ENCODE measurements around the gene FAM3A.
"Not testable (repeated sequence)": the region's sequence is repeated elsewhere in the genome, so short reads cannot be mapped to it uniquely, and the experiment has no call there.

The FAM3A gene

GRCh38 chrX:154501423-154501822 is 14.6 kb downstream of the FAM3A start:
- not testable (repeated sequence) for FAIRE-seq

GRCh38 chrX:154496591-154497137 is 19.4 kb downstream of the FAM3A start:
- not testable (repeated sequence) for FAIRE-seq

- FAIRE-seq, result no peak
These were observed 20.5 kb downstream of the FAM3A start for GRCh38 chrX:154495472-154495922.

GRCh38 chrX:154494715-154495114 is 21.3 kb downstream of the FAM3A start:
- FAIRE-seq, result no peak

GRCh38 chrX:154490414-154491083 is 25.5 kb downstream of the FAM3A start, which contains the start of gene SLC10A3:
Gene SLC10A3, minus strand, starts transcription at chrX:154490629. Its CDS starts 1,689 bp downstream, at chrX:154488940.
- FAIRE-seq, result no peak

DNA sequence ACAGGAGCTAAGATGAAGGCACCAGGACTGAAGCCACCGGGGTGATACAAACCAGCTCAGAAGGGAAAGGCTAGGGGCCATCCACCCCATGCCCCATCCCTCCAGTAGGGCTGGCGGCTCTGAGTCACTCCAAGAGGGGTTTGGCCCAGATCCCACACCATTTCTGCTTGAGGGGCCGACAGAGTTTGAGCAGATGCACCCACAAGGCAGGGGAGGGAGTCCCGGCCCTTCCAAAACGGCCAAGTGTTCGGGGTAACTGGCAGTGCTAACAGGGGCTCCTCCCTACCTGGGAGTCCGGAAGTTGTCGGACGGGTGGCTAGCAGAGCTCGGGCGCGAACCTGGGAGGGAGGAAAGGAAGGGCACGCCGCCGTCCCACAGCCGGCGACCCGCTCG is 26.0 kb downstream of the FAM3A start:
- no peak for FAIRE-seq

DNA sequence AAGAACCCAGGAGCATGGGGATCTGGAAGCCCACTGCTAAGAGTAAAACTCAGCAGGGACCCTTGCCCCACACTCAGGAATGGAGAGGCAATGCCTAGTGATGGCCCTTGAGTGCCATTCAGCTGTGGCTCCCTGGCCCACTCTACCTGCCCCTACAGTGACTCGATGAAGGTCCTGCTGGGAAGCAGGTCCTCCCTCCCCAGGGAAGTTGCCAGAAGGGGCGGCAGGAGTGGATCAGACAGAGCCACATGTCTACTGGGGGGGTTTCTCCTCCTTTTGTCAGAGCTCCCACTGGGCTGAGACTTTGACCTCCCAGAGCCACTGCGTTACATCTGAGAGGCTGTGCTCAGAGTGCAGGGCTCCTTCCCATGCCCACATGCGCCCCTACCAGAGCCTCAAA is 26.9 kb downstream of the FAM3A start:
- no peak for FAIRE-seq

- FAIRE-seq, result no peak
These were observed 27.5 kb downstream of the FAM3A start for GRCh38 chrX:154488336-154489075.

DNA sequence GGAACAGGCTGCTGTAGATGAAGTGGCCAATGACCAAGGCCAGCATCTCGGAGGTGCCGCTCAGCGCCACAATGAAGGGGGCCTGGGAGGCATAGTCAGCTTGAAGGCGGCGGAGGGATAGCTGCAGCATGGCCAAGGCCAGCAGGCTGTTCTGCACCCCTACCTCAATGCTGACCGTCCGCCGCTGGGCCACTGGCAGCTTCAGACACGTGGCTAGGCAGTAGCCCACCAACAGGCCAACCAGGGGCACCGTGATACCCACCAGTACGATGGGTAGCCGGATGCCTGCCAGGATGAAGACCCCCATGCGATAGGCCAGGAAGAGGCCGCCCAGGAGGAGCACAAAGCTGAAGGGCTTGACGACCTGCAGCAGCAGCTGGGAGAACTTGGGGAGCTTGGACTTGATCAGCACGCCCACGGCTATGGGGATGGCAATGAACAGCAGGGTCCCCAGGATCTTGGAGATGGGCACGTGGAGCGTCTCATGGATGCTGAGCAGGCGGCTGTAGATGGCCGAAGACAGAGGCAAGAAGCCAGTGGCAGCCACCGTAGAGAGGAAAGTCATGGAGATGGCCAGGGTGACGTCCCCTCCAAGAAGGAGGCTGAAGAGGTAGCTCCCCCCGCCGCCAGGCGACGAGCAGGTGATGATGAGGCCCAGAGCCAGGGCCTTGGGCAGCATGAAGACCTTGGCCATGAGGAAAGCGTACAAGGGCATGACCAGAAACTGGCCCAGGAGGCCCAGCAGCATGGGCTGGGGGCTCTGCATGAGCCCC is 28.3 kb downstream of the FAM3A start:
- no peak for FAIRE-seq

GRCh38 chrX:154486396-154487207 is 29.4 kb downstream of the FAM3A start, which contains the start of gene UBL4A:
Gene UBL4A, minus strand, starts transcription at chrX:154486615. Its CDS starts 31 bp downstream, at chrX:154486584.
- no peak for FAIRE-seq

GRCh38 chrX:154486052-154486395 is 30.0 kb downstream of the FAM3A start:
- no peak for FAIRE-seq

DNA sequence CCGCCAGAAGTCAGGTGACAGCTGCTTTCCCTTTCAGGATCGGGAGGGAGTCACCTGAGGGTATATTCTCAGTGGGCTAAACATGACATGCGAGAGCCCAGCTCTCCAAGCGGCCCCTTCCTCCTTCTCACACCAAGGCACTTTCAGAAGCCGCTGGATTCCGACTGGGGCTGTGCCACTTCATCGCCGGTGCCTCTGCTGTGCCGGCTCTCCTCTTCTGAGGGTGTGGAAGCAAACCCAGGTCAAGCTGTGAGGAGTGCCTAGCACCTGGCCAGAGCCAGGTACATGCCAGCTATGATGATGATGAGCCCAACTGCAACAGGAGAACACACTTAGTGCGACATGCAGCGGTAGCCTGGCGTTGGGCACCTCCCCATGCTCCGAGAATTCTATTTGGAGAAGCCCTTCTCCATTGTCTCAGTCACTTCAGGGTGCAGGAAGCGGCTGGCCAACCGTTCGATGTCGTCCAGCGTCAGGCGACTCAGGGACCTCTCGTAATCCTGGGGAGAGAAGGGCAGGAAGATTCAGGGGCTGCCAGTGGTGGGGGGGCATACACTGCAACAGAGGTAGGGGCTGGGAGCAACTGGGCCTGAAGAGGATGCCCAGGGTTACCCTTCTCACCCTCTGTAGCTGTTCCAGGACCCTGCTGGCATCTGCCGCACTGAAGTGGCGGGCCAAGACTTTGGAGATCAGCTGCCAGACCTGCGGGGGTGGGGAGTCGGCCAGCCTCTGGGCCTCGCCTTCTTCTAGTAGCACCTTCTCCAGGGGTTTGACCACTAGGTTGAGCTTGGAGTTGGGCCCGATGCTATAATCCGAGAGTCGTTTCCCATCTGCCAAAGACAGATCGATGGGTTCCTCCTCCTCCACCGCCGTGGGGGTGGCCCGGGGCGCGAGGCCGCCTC is 30.6 kb downstream of the FAM3A start:
- no peak for FAIRE-seq

GRCh38 chrX:154484255-154485149 is 31.5 kb downstream of the FAM3A start:
- FAIRE-seq, result no peak

- FAIRE-seq, result no peak
These were observed 32.7 kb downstream of the FAM3A start for GRCh38 chrX:154483325-154483724.

GRCh38 chrX:154482786-154483185 is 33.2 kb downstream of the FAM3A start:
- no peak for FAIRE-seq

DNA sequence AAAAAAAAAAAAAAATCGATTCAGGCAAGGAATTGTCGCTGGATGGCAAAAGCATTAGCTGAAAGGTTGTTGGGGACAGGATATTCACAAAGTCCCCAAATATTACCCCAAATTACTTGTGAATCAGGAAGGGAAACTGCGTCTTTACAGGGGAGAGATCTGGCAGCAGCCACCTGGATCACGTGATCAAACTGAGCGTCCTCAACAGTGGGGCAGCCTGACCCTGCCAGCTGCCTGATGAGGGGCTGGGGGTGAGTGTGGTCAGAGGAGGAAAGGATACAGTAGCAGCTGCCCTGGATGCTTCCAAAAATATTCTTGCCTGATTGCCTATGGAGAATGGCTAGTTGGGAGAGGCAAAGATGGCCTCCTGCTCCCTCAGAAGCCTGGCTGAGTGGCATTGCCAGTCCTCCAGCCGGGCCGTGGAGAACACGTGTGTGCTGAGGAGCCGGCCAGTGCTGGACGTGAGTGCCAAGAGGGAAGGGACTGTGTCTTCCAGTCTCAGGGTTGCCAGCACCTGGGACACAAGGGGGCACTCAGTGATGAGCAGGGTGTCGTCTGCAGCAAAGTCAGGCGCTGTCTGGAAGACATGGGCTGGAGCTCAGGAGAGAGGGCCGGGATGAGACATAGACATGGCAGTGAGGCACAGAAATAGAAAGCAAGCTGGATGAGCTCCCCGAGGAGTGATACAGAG is 34.0 kb downstream of the FAM3A start:
- FAIRE-seq, result no peak

GRCh38 chrX:154481195-154481594 is 34.8 kb downstream of the FAM3A start:
- no peak for FAIRE-seq

GRCh38 chrX:154478728-154479622 is 37.1 kb downstream of the FAM3A start, which contains the start of gene LAGE3:
Gene LAGE3, minus strand, starts transcription at chrX:154479281. Its CDS starts 366 bp downstream, at chrX:154478915.
- FAIRE-seq, result no peak

All from endometrium (tissue), 2 donors.